Activated CD4-positive, alpha-beta T cell treated with anti-CD3 and anti-CD28 coated beads, Interleukin-2, amount 50 U/mL, for 4 hours (primary cell): ENCODE results near the gene POFUT2.
A peak's percentile ranks its signal among the peaks of the same experiment; 100 is the strongest.

Experiments
- DNase-seq, 2 experiments: peaks; one replicate each; pipeline ENCODE4 v3.0.0-alpha.2; 2020

The POFUT2 gene

GRCh38 chr21:45282283-45283034 is 5.2 kb downstream of the POFUT2 start:
- DNase-seq = no peak

- no peak for DNase-seq
These were observed 6.0 kb downstream of the POFUT2 start for GRCh38 chr21:45281411-45282282.

GRCh38 chr21:45280969-45281368 is 6.7 kb downstream of the POFUT2 start:
- no peak for DNase-seq

- no peak for DNase-seq
These were observed 7.4 kb downstream of the POFUT2 start for GRCh38 chr21:45280178-45280821.

GRCh38 chr21:45279446-45280177 is 8.1 kb downstream of the POFUT2 start:
- no peak for DNase-seq

- no peak for DNase-seq
These were observed 9.4 kb downstream of the POFUT2 start for GRCh38 chr21:45278156-45278911.

- DNase-seq = no peak
These were observed 10.3 kb downstream of the POFUT2 start for GRCh38 chr21:45277101-45278045.

- no peak for DNase-seq
These were observed 11.1 kb downstream of the POFUT2 start for GRCh38 chr21:45276596-45276995.

- no peak for DNase-seq
These were observed 17.3 kb downstream of the POFUT2 start for GRCh38 chr21:45270306-45270821.

- no peak for DNase-seq
These were observed 17.8 kb downstream of the POFUT2 start for GRCh38 chr21:45269861-45270260.

- no peak for DNase-seq
These were observed 20.3 kb downstream of the POFUT2 start for GRCh38 chr21:45267390-45267760.

- peak in 1 of 2 experiments; percentile 13 for DNase-seq
These were observed 20.9 kb downstream of the POFUT2 start for GRCh38 chr21:45266518-45267389.

GRCh38 chr21:45265721-45266517 is 21.8 kb downstream of the POFUT2 start:
- no peak for DNase-seq

- DNase-seq = no peak
These were observed 22.7 kb downstream of the POFUT2 start for GRCh38 chr21:45264912-45265515.

- DNase-seq = no peak
These were observed 23.4 kb downstream of the POFUT2 start for GRCh38 chr21:45264146-45264911.

- DNase-seq = no peak
These were observed 24.2 kb downstream of the POFUT2 start for GRCh38 chr21:45263534-45263933.

GRCh38 chr21:45262616-45263015 is 25.1 kb downstream of the POFUT2 start:
- no peak for DNase-seq
